ENCODE measurements around the gene KIF27. TPM values are rescaled to one million over a fixed set of nuclear protein-coding genes. Genes with fewer than 3 reads are reported as not detected.
"Not testable (repeated sequence)": the region's sequence is repeated elsewhere in the genome, so short reads cannot be mapped to it uniquely, and the experiment has no call there.

Gene KIF27
- total RNA-seq, 2 experiments from 2014 or later: 1.9 to 3.2 TPM

DNA sequence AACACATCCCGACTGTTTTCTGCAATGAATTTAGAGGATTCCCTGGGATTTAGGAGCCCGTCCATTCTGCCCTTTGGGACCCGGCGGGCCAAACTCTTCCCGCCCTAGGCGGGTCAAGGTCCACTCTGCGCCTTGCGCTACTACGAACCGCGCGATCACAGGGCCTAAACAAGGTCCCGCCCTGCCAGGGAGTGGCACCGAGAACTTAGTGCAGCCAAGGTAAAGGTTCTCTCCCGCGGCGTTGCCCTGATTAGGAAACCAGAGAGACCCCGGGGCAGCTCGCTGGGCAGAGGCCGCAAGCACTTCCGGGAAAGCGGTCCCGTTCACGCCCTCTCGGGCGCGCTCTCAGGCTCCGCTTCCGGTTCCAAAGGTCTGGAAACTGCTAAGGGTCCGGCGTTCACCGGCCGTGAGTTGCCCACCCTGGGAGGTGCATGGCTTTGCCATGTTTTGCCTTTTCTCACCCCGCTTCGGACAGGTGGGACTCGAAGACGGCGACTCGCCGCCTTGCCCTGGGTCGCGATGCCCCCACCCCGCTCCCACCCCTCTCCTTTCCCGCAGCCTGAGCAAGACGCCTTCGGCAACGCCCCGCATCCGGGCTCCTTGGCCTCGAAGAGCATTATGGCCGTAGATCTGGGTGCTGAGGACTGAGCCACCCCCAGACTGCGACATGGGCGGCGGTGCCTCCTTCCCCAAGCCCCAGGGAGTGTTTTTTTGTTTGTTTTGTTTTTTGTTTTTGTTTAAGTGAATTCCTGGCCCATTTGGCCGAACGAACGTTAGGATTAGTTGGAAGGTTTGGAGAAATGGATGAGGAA lies 35.4 kb upstream of the KIF27 start:
- CTCF ChIA-PET: interaction anchor here (1.9 kb wide), 1 partner anchor 304 kb away, joined by 5 read pairs; no protein-coding TSS in a partner anchor
- H3K36me3 Mint-ChIP-seq (ENCODE audit: low read depth): peaks cover 10% of the 10 kb centered on the region
- DNase-seq (peak; percentile 72), ATAC-seq (peak; percentile 82)
- no peaks in the 10 kb centered on the region for H3K9me3 Mint-ChIP-seq (ENCODE audit: insufficient read depth)
- H3K4me3 Mint-ChIP-seq: peak overlapping the region; percentile 96
- no peaks in the 10 kb centered on the region for H3K27me3 Mint-ChIP-seq (ENCODE audit: low read depth)
- peaks cover 20% of the 10 kb centered on the region for H3K4me1 Mint-ChIP-seq (ENCODE audit: low read depth)
- POLR2A ChIA-PET: interaction anchor here (0.8 to 1.4 kb wide), 7 partner anchors 8 to 250 kb away, joined by 3 to 9 read pairs (median 3); partner anchors contain the start of genes HNRNPK and RMI1
- peak overlapping the region; percentile 93 for H3K27ac Mint-ChIP-seq

DNA sequence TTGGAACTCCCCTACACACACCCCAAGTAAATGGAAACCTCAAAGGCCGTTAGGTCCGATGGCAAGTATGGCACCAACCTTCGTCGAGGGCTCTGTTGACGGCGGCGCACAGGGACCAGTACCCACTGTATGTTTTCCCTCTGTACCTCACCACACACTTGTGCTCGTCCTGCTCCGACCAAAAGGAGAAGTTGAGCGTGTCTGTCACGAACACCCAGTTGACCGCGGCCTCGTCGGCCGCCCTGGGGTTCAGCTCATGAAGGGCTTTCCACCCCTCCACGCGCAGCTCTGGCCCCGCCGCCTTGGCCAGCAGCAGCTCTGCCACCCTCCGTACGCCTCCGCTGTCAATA lies 34.8 kb upstream of the KIF27 start:
- H3K4me1 Mint-ChIP-seq (ENCODE audit: low read depth): peaks cover 20% of the 10 kb centered on the region
- H3K36me3 Mint-ChIP-seq (ENCODE audit: low read depth): peaks cover 10% of the 10 kb centered on the region
- DNase-seq: peak; percentile 50
- ChIA-PET POLR2A (interaction anchor here (0.8 to 1.4 kb wide), 6 partner anchors 9 to 249 kb away, joined by 3 to 9 read pairs (median 3); partner anchors contain the start of genes HNRNPK and RMI1), CTCF (no interaction called here)
- no peaks in the 10 kb centered on the region for H3K9me3 Mint-ChIP-seq (ENCODE audit: insufficient read depth)
- ATAC-seq: peak; percentile 68
- H3K27me3 Mint-ChIP-seq (ENCODE audit: low read depth): no peaks in the 10 kb centered on the region
- peak overlapping the region; percentile 96 for H3K4me3 Mint-ChIP-seq
- H3K27ac Mint-ChIP-seq: peak overlapping the region; percentile 93

DNA sequence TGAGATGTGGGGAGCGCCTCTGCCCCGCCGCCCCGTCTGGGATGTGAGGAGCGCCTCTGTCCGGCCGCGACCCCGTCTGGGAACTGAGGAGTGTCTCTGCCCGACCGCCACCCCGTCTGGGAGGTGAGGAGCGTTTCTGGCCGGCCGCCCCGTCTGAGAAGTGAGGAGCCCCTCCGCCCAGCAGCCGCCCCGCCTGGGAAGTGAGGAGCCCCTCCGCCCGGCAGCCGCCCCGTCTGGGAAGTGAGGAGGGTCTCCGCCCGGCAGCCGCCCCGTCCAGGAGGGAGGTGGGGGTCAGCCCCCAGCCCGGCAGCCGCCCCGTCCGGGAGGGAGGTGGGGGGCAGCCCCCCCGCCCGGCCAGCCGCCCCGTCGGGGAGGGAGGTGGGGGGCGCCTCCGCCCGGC lies 26.9 kb upstream of the KIF27 start:
- ATAC-seq; H3K4me3 Mint-ChIP-seq; H3K9me3 Mint-ChIP-seq (ENCODE audit: insufficient read depth); POLR2A ChIA-PET; H3K27ac Mint-ChIP-seq; H3K27me3 Mint-ChIP-seq (ENCODE audit: low read depth); H3K4me1 Mint-ChIP-seq (ENCODE audit: low read depth); DNase-seq; CTCF ChIA-PET: not testable (repeated sequence)
- H3K36me3 Mint-ChIP-seq (ENCODE audit: low read depth): peaks cover 29% of the 10 kb centered on the region

DNA sequence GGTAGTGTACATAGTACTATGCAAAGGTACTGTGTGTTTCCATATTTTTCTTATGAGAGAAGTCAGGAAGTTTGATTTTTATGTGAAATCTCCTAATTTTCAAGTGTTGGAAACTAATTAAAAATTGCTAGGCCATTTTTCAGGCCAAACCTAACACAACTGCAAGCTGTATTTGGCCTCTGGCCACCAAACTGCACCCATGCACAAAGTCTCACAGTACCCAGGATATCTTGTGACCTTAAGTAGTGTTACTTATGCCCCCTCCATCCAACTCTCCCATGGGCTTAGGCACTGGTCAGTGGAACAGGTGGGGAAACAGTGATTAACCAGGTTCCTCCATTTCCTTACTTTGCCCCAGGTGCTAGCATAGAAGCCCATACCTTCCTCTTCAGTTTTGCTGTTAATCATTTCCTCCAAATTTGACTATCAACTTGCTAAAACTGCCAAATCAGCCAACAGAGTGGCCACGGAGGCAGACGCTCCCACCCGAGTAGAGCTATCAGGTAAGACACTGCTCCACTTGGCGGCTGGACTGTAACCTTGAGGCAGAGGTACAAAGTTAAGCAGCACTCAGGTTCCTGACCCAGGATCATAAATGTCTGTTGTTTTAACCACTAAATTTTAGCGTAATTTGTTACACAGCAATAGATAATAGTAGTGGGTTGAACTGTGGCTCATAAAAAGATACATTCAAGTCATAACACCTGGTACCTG lies 19.5 kb upstream of the KIF27 start:
- no peak overlapping the region for H3K27ac Mint-ChIP-seq
- ChIA-PET POLR2A (no interaction called here), CTCF (no interaction called here)
- ATAC-seq (no peak), DNase-seq (no peak)
- no peaks in the 10 kb centered on the region for H3K4me1 Mint-ChIP-seq (ENCODE audit: low read depth)
- no peaks in the 10 kb centered on the region for H3K9me3 Mint-ChIP-seq (ENCODE audit: insufficient read depth)
- no peaks in the 10 kb centered on the region for H3K27me3 Mint-ChIP-seq (ENCODE audit: low read depth)
- H3K4me3 Mint-ChIP-seq: no peak overlapping the region
- H3K36me3 Mint-ChIP-seq (ENCODE audit: low read depth): peaks cover 38% of the 10 kb centered on the region

DNA sequence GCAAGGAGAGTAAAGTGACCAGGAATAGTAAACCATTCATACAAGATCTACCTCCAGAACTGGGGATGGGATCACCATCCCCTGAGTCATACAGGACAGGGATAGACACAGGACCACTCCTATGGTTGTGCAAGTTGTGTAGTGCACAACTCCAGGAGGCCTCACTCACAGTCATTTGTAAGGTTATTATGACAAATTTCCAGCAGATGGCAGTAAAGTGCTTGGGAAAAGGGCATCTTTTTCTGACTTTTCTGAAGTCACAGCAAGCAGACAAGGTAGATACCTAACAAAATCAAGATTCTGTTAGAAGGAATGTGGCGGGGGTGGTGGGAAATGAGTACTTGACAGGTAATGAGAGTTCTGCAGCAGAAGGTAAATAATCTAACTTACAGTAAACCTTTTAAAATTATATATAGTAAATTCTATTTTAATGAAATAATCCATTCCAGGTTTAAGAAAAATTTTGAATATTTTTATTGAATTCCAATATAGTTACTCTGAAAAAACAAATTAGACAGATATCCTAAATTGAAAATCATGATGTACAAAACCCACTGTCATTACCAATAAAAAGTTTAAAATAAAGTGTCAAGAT lies 16.7 kb upstream of the KIF27 start:
- Mint-ChIP-seq H3K36me3 (ENCODE audit: low read depth) (peaks cover 27% of the 10 kb centered on the region), H3K4me1 (ENCODE audit: low read depth) (no peaks in the 10 kb centered on the region), H3K4me3 (no peak overlapping the region), H3K9me3 (ENCODE audit: insufficient read depth) (no peaks in the 10 kb centered on the region), H3K27me3 (ENCODE audit: low read depth) (no peaks in the 10 kb centered on the region), H3K27ac (no peak overlapping the region)
- ChIA-PET POLR2A (no interaction called here), CTCF (interaction anchor here (0.7 to 4.2 kb wide), 17 partner anchors 17 to 459 kb away, joined by 3 to 18 read pairs (median 4); partner anchors contain the start of gene KIF27)
- peak; percentile 74 for ATAC-seq
- DNase-seq: peak; percentile 53

DNA sequence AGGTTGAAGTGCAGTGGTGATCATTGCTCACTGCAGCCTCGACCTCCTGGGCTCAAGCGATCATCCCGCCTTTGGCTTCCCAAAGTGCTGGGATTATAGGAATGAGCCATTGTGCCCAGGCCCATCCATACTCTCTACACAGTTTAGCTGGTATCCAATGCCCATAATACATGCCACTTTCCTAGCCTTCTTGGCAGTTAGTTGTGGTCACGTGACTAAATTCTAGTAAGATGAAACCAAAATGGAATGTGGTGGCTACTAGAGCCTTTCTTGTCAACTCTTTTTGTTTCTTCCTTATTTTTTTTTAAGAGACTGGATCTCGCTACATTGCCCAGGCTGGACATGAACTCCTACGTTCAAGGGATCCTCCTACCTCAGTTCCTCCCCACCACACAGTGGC lies 15.3 kb upstream of the KIF27 start:
- peaks cover 16% of the 10 kb centered on the region for H3K36me3 Mint-ChIP-seq (ENCODE audit: low read depth)
- POLR2A ChIA-PET: interaction anchor here (0.7 kb wide), 1 partner anchor 18 kb away, joined by 3 read pairs; no protein-coding TSS in a partner anchor
- H3K4me3 Mint-ChIP-seq: no peak overlapping the region
- H3K9me3 Mint-ChIP-seq (ENCODE audit: insufficient read depth): no peaks in the 10 kb centered on the region
- H3K27ac Mint-ChIP-seq: no peak overlapping the region
- no peaks in the 10 kb centered on the region for H3K27me3 Mint-ChIP-seq (ENCODE audit: low read depth)
- no peak for DNase-seq
- CTCF ChIA-PET: interaction anchor here (1.1 to 4.2 kb wide), 6 partner anchors 34 to 461 kb away, joined by 3 to 16 read pairs (median 6); no protein-coding TSS in a partner anchor
- ATAC-seq: no peak
- peaks cover 7% of the 10 kb centered on the region for H3K4me1 Mint-ChIP-seq (ENCODE audit: low read depth)

DNA sequence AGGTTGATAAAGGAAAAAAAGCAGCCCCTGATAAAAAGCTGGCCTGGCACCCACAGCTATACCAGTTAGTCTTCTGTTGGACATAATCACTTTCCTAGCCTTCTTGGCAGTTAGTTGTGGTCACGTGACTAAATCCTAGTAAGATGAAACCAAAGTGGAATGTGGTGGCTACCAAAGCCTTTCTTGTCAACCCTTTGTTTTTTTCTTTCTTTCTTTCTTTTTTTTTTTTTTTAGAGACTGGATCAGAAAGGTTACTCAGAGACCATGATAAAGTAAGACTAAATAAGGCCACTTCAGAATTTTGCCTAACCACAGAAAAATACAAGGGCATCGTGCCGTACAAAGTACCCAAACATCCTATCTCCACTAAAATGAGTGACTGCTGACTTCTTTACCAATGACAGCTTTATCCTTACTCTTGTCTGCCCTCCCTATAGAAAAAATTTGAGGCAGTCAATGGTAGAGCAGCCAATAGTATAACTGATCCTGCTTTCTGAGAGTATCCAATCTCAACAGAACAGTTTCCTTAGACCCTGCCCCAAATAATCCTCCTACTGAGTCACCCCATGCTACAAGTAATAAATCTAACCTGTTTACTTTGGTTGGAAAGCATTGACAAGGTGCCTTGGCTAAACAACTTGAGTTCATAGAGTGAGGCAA lies 14.2 kb upstream of the KIF27 start:
- Mint-ChIP-seq H3K9me3 (ENCODE audit: insufficient read depth) (no peaks in the 10 kb centered on the region), H3K27me3 (ENCODE audit: low read depth) (no peaks in the 10 kb centered on the region), H3K4me1 (ENCODE audit: low read depth) (peaks cover 8% of the 10 kb centered on the region), H3K27ac (no peak overlapping the region), H3K4me3 (no peak overlapping the region), H3K36me3 (ENCODE audit: low read depth) (peaks cover 8% of the 10 kb centered on the region)
- ATAC-seq (no peak), DNase-seq (no peak)
- ChIA-PET POLR2A (interaction anchor here (1.7 kb wide), 1 partner anchor 14 kb away, joined by 6 read pairs; the partner anchor contains the start of gene KIF27), CTCF (interaction anchor here (1.8 to 4.2 kb wide), 2 partner anchors 14 to 237 kb away, joined by 7 to 16 read pairs; partner anchors contain the start of gene KIF27)

DNA sequence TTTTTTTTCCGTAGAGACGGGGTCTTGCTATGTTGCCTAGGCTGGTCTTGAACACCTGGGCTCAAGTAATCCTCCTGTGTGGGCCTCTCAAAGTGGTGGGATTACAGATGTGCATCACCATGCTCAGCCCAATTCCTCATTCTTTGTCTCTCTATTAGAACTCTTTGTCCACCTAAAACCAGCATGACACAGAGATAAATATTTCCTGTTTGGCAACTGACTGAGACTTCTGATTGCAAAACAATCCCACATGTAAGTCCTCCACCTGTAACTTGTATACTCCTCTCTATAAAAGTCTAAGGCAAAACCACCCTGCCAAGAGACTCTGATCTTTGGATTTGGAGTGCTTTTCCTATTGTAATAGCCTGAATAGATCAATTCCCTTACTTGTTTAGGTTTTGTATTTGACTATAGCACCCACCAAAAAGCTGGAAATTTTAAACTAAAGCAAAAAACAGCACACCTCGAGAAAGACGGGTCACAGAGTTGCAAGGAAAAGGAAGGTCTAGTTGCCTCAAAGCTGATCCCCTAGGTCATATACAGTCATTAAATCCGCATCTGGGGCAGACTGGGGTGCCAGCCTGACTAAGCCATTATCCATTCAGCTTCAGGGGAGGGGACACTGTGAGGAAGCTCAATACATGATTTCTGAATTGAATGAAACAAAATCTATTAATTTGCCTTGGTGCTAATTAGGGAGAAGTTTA lies 13.5 kb upstream of the KIF27 start:
- ChIA-PET POLR2A (interaction anchor here (1.7 kb wide), 1 partner anchor 13 kb away, joined by 6 read pairs; the partner anchor contains the start of gene KIF27), CTCF (interaction anchor here (1.8 to 4.2 kb wide), 2 partner anchors 14 to 238 kb away, joined by 7 to 16 read pairs; partner anchors contain the start of gene KIF27)
- no peaks in the 10 kb centered on the region for H3K9me3 Mint-ChIP-seq (ENCODE audit: insufficient read depth)
- DNase-seq (no peak), ATAC-seq (no peak)
- H3K27ac Mint-ChIP-seq: no peak overlapping the region
- peaks cover 8% of the 10 kb centered on the region for H3K4me1 Mint-ChIP-seq (ENCODE audit: low read depth)
- H3K4me3 Mint-ChIP-seq: no peak overlapping the region
- H3K27me3 Mint-ChIP-seq (ENCODE audit: low read depth): no peaks in the 10 kb centered on the region
- H3K36me3 Mint-ChIP-seq (ENCODE audit: low read depth): peaks cover 8% of the 10 kb centered on the region

DNA sequence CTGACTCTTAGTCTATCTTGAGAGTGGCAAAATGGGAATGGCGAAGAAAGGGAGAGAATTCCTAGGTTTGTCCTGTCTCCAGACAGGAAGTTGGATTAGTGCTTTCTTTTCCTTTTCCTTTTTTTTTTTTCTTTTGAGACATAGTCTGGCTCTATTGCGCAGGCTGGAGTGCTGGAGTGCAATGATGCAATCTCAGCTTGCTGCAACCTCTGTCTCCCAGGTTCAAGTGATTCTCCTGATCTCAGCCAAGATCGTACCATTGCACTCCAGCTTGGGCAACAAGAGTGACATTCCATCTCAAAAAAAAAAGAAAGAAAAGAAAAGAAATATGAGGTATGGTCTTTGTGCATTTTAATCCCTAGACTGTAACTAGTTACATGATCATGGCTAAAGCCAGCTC lies 12.6 kb upstream of the KIF27 start:
- Mint-ChIP-seq H3K27ac (no peak overlapping the region), H3K4me1 (ENCODE audit: low read depth) (peaks cover 8% of the 10 kb centered on the region)

DNA sequence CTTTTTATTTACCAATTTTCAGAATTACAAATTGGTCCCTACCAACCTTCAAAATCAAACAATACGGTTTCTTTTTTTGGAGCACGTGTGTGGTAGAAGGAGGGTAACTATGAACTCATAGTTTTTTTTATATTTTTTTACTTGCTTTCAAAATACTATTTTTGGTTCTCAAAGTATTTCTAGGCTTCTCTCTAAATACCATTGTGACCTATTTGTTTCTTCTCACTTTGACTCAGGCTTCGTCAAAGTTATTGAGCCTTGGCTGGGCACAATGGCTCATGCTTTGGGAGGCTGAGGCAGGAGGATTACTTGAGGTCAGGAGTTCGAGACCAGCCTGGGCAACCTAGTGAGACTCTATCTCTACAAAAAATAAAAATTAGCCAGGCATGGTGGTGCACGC lies 11.6 kb upstream of the KIF27 start:
- CTCF ChIA-PET: interaction anchor here (1.6 kb wide), 1 partner anchor 239 kb away, joined by 6 read pairs; no protein-coding TSS in a partner anchor
- no peak overlapping the region for H3K4me3 Mint-ChIP-seq
- peaks cover 2% of the 10 kb centered on the region for H3K27me3 Mint-ChIP-seq (ENCODE audit: low read depth)
- DNase-seq: no peak
- POLR2A ChIA-PET: no interaction called here
- peaks cover 8% of the 10 kb centered on the region for H3K4me1 Mint-ChIP-seq (ENCODE audit: low read depth)
- no peak overlapping the region for H3K27ac Mint-ChIP-seq
- peaks cover 1% of the 10 kb centered on the region for H3K36me3 Mint-ChIP-seq (ENCODE audit: low read depth)
- H3K9me3 Mint-ChIP-seq (ENCODE audit: insufficient read depth): no peaks in the 10 kb centered on the region
- no peak for ATAC-seq

More for the DNA sequence above, 12.6 kb upstream of the KIF27 start:
- no peak overlapping the region for H3K4me3 Mint-ChIP-seq
- CTCF ChIA-PET: interaction anchor here (4.2 kb wide), 1 partner anchor 239 kb away, joined by 16 read pairs; no protein-coding TSS in a partner anchor
- no peak for ATAC-seq
- H3K27me3 Mint-ChIP-seq (ENCODE audit: low read depth): no peaks in the 10 kb centered on the region
- POLR2A ChIA-PET: no interaction called here
- no peak for DNase-seq
- peaks cover 7% of the 10 kb centered on the region for H3K36me3 Mint-ChIP-seq (ENCODE audit: low read depth)
- H3K9me3 Mint-ChIP-seq (ENCODE audit: insufficient read depth): no peaks in the 10 kb centered on the region

DNA sequence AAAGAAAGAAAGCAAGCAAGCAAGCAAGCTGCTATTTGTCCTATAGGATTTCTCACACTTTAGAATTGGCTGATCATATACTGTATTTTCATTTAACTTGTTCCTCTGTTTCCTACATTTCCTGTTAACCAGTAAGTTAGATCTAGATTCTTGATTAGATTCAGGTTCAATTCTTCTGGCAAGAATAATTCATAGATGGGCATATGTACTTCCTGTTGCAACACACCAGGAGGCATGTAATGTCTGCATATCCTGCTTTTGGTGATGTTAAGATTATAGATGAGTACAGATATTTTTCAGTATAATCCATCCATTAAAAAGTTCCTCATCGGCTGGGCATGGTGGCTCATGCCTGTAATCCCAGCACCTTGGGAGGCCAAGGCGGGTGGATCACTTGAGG lies 10.8 kb upstream of the KIF27 start:
- peaks cover 5% of the 10 kb centered on the region for H3K27me3 Mint-ChIP-seq (ENCODE audit: low read depth)
- H3K9me3 Mint-ChIP-seq (ENCODE audit: insufficient read depth): no peaks in the 10 kb centered on the region
- ChIA-PET CTCF (interaction anchor here (1.6 kb wide), 1 partner anchor 240 kb away, joined by 6 read pairs; no protein-coding TSS in a partner anchor), POLR2A (no interaction called here)
- peaks cover 8% of the 10 kb centered on the region for H3K4me1 Mint-ChIP-seq (ENCODE audit: low read depth)
- H3K36me3 Mint-ChIP-seq (ENCODE audit: low read depth): no peaks in the 10 kb centered on the region
- no peak for DNase-seq
- H3K27ac Mint-ChIP-seq: no peak overlapping the region
- no peak overlapping the region for H3K4me3 Mint-ChIP-seq
- ATAC-seq: no peak
